Measurements from ENCODE around the gene CKB.

GRCh38 chr14:103559766-103560165 is 37.1 kb upstream of the CKB start:
- no peak for TF ChIP-seq POLR2AphosphoS5 (IDR thresholded peaks at IDR 0.05)
- TF ChIP-seq EP300 (IDR thresholded peaks at IDR 0.05): no peak
- TF ChIP-seq CTCF (IDR thresholded peaks at IDR 0.05): no peak
- no peak for TF ChIP-seq POLR2A (IDR thresholded peaks at IDR 0.05)
